Brain microvascular endothelial cell (primary cell): ENCODE results near the gene ZSCAN12.
"Not testable (repeated sequence)": the region's sequence is repeated elsewhere in the genome, so short reads cannot be mapped to it uniquely, and the experiment has no call there.

Experiments used
- DNase-seq: peaks from one replicate; pipeline ENCODE4 v3.0.0-alpha.2; 2020
- H3K27ac ChIP-seq: fragments of 250-450 bp; sonication (Bioruptor Pico); 2 replicates; pipeline ENCODE4 v1.5.1; 2020; ENCODE audit warnings: mild to moderate bottlenecking, moderate library complexity
- H3K27me3 ChIP-seq: fragments of 250-450 bp; sonication (Bioruptor Pico); replicated peaks from 2 replicates; pipeline ENCODE4 v1.5.1; 2020; ENCODE audit warnings: mild to moderate bottlenecking
- H3K36me3 ChIP-seq: fragments of 250-450 bp; sonication (Bioruptor Pico); replicated peaks from 2 replicates; pipeline ENCODE4 v1.5.1; 2020; ENCODE audit warnings: mild to moderate bottlenecking
- H3K4me3 ChIP-seq: 2 replicates; pipeline ENCODE4 v1.5.1; 2011; ENCODE audit warnings: low read depth, mild to moderate bottlenecking, control low read depth, low read length, moderate library complexity
- CTCF ChIP-seq: IDR thresholded peaks from 2 replicates; pipeline ENCODE4 v1.5.1; 2011; ENCODE audit warnings: low read depth, mild to moderate bottlenecking, moderate library complexity, low read length, control low read depth, inconsistent platforms; ENCODE audit errors: missing control alignments
- in situ Hi-C: cut with HindIII; loops from 2 replicates; pipeline ENCODE4 v1.10.0; 2017; ENCODE audit warnings: low sequenced_read_pairs, low pct_ligation_motif_present

The ZSCAN12 gene

GRCh38 chr6:28399350-28400121 is at the start of gene ZSCAN12:
Gene ZSCAN12 (minus strand): TSS chr6:28399747. CDS start chr6:28398405, 1,342 bp downstream.
- peak within 1 kb of the TSS; percentile 43 for H3K27ac ChIP-seq
- no peaks in the 10 kb centered on the region for H3K27me3 ChIP-seq
- peaks cover 6% of the 10 kb centered on the region for H3K36me3 ChIP-seq
- peak; percentile 81 for TF ChIP-seq CTCF
- in situ Hi-C loops: no loop called here
- peak; percentile 73 for DNase-seq
- peak within 1 kb of the TSS; percentile 97 for H3K4me3 ChIP-seq

GRCh38 chr6:28449056-28449455 is 49.5 kb upstream of the ZSCAN12 start:
- no peak overlapping the region for H3K27ac ChIP-seq
- H3K4me3 ChIP-seq: no peak overlapping the region
- in situ Hi-C loops: no loop called here
- H3K27me3 ChIP-seq: no peaks in the 10 kb centered on the region
- no peak for DNase-seq
- no peak for TF ChIP-seq CTCF
- no peaks in the 10 kb centered on the region for H3K36me3 ChIP-seq

GRCh38 chr6:28447512-28447906 is 48.0 kb upstream of the ZSCAN12 start:
- H3K27ac ChIP-seq, DNase-seq, H3K27me3 ChIP-seq, in situ Hi-C loops, H3K36me3 ChIP-seq: not testable (repeated sequence)
- H3K4me3 ChIP-seq: peak overlapping the region; percentile 72

GRCh38 chr6:28446818-28447511 is 47.4 kb upstream of the ZSCAN12 start:
- in situ Hi-C loops: no loop called here
- no peaks in the 10 kb centered on the region for H3K27me3 ChIP-seq
- peak; percentile 3 for DNase-seq

GRCh38 chr6:28444759-28445158 is 45.2 kb upstream of the ZSCAN12 start:
- H3K27me3 ChIP-seq, DNase-seq, H3K4me3 ChIP-seq, in situ Hi-C loops, H3K27ac ChIP-seq, H3K36me3 ChIP-seq: not testable (repeated sequence)

More at GRCh38 chr6:28446818-28447511, 47.4 kb upstream of the ZSCAN12 start:
- H3K4me3 ChIP-seq: peak overlapping the region; percentile 72
- TF ChIP-seq CTCF: no peak
- H3K27ac ChIP-seq: no peak overlapping the region
- no peaks in the 10 kb centered on the region for H3K36me3 ChIP-seq

GRCh38 chr6:28443112-28443773 is 43.7 kb upstream of the ZSCAN12 start, which contains the start of gene ZSCAN23:
Gene ZSCAN23 (minus strand): TSS chr6:28443491. CDS start chr6:28436266, 7,225 bp downstream.
- in situ Hi-C loops: no loop called here
- DNase-seq: peak; percentile 90
- Histone ChIP-seq H3K27ac (peak within 1 kb of the TSS; percentile 72), H3K4me3 (peak within 1 kb of the TSS; percentile 95), H3K36me3 (no peaks in the 10 kb centered on the region), H3K27me3 (no peaks in the 10 kb centered on the region)
- TF ChIP-seq CTCF: peak; percentile 11
